ENCODE measurements around the gene SPACA6.
"Not testable (repeated sequence)": the region's sequence is repeated elsewhere in the genome, so short reads cannot be mapped to it uniquely, and the experiment has no call there.

Gene SPACA6

GRCh38 chr19:51721905-51722304, 28.8 kb downstream of the SPACA6 start:
- DNase-seq: no peak
- intact Hi-C loops (cut with DNase I): no loop called here

- intact Hi-C loops (cut with DNase I): no loop called here
- DNase-seq: no peak
These were observed 29.4 kb downstream of the SPACA6 start for GRCh38 chr19:51722492-51722891.

- intact Hi-C loops (cut with DNase I): no loop called here
- DNase-seq: peak in 1 of 42 donors; percentile 23
These were observed 31.4 kb downstream of the SPACA6 start for GRCh38 chr19:51724543-51724942.

- intact Hi-C loops (cut with DNase I): no loop called here
- peak; percentile 15 to 91 (median 74) for DNase-seq
These were observed 32.9 kb downstream of the SPACA6 start for GRCh38 chr19:51726049-51726448.

- intact Hi-C loops (cut with DNase I): no loop called here
These were observed 34.3 kb downstream of the SPACA6 start for GRCh38 chr19:51727349-51727880.

GRCh38 chr19:51729781-51730180, 36.7 kb downstream of the SPACA6 start:
- intact Hi-C loops (cut with DNase I): no loop called here
- DNase-seq: no peak

More at GRCh38 chr19:51727349-51727880, 34.3 kb downstream of the SPACA6 start:
- DNase-seq: no peak

- intact Hi-C loops (cut with DNase I): no loop called here
- no peak for DNase-seq
These were observed 40.8 kb downstream of the SPACA6 start for GRCh38 chr19:51733742-51734522.

- DNase-seq: peak in 25 of 42 donors; percentile 16 to 79 (median 38)
- intact Hi-C loops (cut with DNase I): no loop called here
These were observed 42.8 kb downstream of the SPACA6 start for GRCh38 chr19:51735759-51736449.

- DNase-seq: no peak
- intact Hi-C loops (cut with DNase I): no loop called here
These were observed 44.3 kb downstream of the SPACA6 start for GRCh38 chr19:51737389-51737788.

- no peak for DNase-seq
- intact Hi-C loops (cut with DNase I): no loop called here
These were observed 44.8 kb downstream of the SPACA6 start for GRCh38 chr19:51737924-51738323.

GRCh38 chr19:51738523-51738922, 45.4 kb downstream of the SPACA6 start:
- intact Hi-C loops (cut with DNase I): not testable (repeated sequence)

GRCh38 chr19:51739466-51740213, 46.5 kb downstream of the SPACA6 start:
- intact Hi-C loops (cut with DNase I): no loop called here
- no peak for DNase-seq

More at GRCh38 chr19:51738523-51738922, 45.4 kb downstream of the SPACA6 start:
- DNase-seq: not testable (repeated sequence)

- intact Hi-C loops (cut with DNase I): no loop called here
- DNase-seq: no peak
These were observed 47.2 kb downstream of the SPACA6 start for GRCh38 chr19:51740356-51740755.

GRCh38 chr19:51742789-51743188, 49.7 kb downstream of the SPACA6 start:
- no peak for DNase-seq
- intact Hi-C loops (cut with DNase I): no loop called here

GRCh38 chr19:51743405-51743804, 50.3 kb downstream of the SPACA6 start:
- intact Hi-C loops (cut with DNase I): no loop called here
- DNase-seq: no peak

- no peak for DNase-seq
- intact Hi-C loops (cut with DNase I): no loop called here
These were observed 53.6 kb downstream of the SPACA6 start for GRCh38 chr19:51746731-51747130.

- intact Hi-C loops (cut with DNase I): no loop called here
- DNase-seq: no peak
These were observed 56.8 kb downstream of the SPACA6 start for GRCh38 chr19:51749979-51750378.

GRCh38 chr19:51750400-51751094, 57.4 kb downstream of the SPACA6 start:
- DNase-seq: no peak
- intact Hi-C loops (cut with DNase I): no loop called here

GRCh38 chr19:51751655-51752054, 58.5 kb downstream of the SPACA6 start, which contains the start of gene FPR1:
TSS of gene FPR1 (minus strand) at chr19:51751878. CDS start at chr19:51746994, 4,884 bp downstream.
- peak in 8 of 42 donors; percentile 8 to 25 (median 12) for DNase-seq
- intact Hi-C loops (cut with DNase I): no loop called here
